ENCODE data around the gene CLVS2.

Gene CLVS2, protein sequence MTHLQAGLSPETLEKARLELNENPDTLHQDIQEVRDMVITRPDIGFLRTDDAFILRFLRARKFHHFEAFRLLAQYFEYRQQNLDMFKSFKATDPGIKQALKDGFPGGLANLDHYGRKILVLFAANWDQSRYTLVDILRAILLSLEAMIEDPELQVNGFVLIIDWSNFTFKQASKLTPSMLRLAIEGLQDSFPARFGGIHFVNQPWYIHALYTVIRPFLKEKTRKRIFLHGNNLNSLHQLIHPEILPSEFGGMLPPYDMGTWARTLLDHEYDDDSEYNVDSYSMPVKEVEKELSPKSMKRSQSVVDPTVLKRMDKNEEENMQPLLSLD

DNA sequence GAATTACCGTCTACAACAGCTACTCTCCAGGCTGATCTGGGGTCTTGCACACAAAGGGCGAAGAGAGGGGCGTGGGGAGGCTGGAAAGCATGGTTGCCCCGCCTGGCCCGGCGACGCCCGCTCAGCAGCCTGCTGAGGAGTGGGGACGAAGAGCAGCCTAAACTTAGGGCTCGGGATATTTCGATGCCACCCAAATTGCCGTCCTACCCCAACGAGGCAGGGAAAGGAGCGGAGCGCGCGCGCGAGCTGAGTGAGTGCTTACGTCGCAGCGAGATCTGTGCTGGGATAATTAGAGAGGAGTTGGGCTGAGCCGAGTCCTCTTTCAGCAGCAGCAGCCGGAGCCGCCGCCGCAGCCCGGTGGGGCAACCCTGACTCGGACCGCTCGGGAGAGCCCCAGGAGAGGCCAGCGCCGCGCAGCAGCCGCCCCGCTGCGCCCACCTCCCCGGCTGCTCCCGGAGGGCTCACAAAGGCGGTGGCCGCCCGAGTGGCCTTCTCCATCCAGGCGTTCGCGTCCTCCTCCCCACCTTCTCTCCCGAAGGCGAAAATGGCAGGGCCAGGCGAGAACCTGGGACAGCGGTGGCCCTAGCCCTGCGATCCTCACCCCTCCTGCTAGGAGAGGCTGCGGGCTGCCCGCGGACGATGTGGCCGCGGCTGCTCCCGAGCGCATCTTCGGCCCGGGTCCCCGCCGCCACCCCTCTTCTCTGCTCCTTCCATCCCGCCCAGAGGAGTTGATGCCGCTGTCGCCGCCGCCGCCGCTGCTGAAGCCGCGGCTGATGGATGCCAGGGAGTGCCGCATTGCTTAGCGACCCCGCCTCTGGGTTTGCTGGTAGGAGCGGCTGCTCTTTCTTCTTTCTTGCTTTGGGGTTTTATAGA lies at the start of gene CLVS2:
Gene CLVS2 (plus strand): TSS at position 315 of the 873 bp plus-strand sequence. CDS start 1,543 bp downstream, outside the sequence.
- no peak for DNase-seq

DNA sequence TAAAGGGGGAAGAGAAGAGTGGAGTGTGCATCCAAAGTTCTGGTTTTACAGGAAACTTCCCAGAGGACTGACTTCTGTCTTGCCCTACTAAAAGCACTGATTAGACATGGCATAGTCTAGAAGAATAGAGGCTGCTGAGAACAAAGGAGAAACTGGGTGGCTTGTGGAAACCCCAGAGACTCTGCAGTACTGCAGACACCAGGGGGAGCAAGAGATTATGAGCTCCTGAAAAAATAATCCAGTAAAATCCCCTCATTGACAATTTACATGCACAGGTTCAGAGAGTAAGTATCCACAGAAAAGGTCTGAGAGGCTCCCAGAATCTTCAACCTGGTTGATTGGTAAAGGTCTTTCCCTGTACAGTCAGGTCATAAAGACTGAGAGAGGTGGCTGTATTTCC lies 48.7 kb upstream of the CLVS2 start:
- no peak for DNase-seq

DNA sequence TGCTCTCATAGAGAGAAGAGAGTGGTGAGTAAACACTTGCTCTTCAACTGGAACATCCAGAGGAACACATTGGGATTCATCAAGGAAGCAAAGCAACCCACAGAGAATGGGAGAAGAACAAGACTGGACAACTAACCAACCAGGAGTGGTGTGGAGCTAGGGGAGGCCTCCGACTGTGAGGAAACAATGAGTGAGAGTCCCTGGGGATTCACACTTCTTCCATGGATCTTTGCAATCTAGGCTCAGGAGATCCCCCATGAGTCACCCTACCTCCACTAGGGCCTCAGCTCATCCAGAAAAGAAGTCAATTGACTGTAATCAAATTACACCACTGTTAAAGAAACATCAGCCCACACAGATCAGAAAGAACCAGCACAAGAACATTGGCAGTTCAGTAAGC lies 42.3 kb upstream of the CLVS2 start:
- DNase-seq, result no peak

DNA sequence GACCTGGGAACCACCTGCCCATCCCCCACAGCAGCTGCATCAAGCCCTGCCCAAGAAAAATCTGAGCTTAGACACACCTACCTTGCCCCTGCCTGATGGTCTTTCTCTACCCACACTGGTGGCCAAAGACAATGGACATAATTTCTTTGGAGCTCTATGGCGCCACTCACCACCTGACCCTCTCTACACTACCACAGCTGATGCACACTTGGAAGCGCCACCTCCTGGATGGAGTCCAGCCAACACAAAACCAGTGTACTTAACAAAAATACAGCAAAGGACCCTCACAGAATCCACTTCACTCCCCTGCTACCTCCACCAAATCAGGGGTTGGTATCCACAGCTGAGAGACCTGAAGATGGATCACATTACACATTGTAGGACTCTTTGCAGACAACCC lies 39.7 kb upstream of the CLVS2 start:
- no peak for DNase-seq

DNA sequence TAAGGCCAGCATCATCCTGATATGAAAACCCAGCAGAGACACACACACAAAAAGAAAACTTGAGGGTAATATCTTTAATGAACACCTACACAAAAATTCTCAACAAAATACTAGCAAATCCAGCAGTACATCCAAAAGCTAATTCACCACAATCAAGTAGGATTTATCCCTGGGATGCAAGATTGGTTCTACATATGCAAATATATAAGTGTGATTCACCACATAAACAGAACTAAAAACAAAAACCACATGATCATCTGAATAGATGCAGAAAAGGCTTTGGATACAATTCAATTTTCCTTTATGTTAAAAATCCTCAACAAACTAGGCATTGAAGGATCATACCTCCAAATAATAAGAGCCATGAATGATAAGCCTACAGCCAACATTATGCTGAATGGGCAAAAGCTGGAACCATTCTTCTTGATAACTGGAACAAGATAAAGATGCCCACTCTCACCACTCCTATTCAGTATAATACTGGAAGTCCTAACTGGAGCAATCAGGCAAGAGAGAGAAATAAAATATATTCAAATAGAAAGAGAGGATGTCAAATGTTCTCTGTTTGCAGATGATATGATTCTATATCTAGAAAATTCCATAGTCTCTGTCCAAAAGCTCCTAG lies 33.9 kb upstream of the CLVS2 start:
- no peak for DNase-seq

DNA sequence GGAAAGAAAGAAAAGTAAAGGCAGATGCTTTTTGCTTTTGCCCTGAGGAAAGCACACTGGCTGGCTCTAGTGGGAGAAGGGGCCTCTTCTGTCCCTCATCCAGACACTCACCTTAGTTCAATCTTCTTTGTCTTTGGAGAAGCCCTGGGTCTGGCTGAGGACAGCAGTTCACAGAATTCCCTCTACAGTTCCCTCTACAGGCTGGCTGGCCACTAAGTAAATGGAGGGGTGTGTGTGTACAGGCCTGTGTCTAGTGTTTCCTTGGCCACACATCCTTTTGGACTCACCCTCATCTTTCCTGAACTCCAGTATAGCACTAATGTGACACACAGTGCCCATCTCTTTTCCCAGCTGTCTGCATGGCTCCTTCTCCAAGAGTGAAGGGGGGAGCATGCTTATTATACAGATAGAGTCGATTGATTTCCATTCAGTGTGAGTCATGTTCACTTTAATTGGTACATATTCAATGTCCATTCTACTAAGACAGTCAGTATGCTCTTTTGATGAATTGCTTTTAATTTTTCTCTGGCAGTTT lies 26.0 kb upstream of the CLVS2 start:
- DNase-seq, result no peak

DNA sequence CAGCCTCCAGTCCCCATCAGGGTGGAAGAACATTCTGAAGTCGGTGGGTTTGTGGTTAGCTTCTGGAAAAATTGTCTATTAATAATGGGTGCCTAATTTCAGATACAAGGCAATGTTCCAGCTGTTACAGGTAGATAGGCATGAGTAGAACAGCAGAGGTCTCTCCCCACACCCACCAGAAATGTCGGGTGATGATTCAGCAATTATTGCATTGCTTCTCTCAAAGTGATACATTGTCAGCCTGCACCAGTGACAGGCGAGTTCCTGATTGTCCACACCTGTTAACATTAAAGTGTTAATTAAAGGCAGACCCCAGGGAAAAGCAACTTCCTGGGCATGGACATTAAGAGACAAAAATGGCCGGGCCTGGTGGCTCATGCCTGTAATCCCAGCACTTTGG lies 18.9 kb upstream of the CLVS2 start:
- no peak for DNase-seq

DNA sequence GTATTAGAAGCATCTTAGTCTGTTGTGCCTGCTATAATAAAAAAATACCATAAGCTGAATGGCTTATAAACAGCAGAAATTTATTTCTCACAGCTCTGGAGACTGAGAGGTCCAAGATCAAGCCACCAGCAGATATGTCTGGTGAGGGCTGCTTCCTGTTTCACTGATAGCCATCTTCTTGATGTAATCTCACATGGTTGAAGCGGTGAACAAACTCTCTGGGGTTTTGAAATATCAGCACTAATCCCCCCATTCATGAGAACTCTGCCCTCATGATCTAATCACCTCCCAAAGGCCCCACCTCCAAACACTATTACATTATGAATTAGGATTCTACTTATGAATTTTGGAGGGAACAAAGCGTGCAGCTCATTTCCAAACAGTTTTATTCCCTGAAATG lies 11.6 kb upstream of the CLVS2 start:
- DNase-seq, result no peak

DNA sequence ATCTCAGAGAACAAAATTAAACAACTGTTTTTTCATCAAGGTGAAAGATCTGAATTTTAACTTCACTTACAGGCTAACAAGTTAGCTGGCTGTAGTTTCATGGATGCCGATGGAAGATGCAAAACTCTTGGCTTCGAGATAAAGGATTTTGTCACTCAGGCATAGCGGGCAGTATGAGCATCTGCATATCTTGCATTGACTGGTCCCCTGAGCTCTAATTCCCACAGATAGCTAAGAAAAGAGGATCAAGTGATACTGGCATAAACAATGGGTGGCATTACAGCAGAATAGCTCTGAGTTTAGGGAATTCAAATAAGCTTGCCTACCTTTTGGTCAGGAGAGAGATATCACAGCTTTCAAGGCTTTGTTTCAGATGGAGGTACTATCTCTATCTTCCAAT lies 1.8 kb upstream of the CLVS2 start:
- DNase-seq, result no peak

DNA sequence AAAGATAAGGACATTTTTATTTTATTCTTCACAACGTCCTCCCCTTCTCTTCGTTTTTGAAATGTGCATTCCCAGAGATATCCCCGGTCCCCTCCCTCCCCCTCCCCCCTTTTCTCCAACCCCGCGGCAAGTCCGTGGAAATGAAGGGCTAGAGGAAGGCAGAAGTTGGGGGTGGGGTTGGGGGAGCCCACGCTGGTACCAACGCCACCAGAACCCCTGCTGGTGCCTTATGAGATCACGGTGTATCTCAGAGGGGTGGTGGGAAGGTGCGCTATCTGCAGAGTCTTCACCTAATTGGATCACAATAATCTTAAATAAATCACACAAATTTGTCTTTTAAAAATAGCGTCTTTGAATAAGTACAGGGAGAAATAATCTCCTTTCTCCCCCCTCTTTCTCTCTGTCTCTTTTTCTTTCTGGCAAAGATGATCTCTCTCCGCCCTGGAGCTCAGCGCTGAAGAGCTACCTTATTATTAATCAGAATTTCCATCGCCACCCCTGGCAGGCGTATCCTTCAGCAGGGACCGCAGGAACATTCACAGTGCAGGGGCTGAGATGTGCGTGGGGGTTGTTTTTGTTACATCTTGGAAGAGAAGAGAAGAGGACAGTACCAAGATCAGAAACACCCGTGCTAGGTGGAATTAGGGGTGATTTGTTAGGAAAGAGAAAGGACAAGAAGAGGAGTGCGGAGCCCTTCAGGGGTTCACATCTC lies 915 bp downstream of the CLVS2 start:
- no peak for DNase-seq

DNA sequence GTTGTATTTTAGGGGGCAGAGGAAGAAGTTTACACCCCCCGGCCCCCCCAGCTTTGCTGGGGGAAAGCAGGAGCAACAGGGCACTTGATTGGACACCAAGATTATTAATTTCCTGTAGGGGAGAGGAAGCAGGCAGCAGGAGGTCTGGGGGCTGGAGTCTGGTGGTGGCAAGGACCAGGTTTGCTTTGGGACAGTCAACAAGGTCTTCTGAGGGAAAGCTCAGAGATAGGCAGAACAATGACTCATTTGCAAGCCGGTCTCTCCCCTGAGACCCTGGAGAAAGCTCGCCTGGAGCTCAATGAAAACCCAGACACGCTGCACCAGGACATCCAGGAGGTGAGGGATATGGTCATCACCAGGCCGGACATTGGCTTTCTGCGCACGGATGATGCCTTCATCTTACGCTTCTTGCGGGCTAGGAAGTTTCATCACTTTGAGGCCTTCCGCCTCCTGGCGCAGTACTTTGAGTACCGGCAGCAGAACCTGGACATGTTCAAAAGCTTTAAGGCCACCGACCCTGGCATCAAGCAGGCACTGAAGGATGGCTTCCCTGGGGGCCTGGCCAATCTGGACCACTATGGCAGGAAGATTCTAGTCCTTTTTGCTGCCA lies 1.6 kb downstream of the CLVS2 start:
- no peak for DNase-seq

DNA sequence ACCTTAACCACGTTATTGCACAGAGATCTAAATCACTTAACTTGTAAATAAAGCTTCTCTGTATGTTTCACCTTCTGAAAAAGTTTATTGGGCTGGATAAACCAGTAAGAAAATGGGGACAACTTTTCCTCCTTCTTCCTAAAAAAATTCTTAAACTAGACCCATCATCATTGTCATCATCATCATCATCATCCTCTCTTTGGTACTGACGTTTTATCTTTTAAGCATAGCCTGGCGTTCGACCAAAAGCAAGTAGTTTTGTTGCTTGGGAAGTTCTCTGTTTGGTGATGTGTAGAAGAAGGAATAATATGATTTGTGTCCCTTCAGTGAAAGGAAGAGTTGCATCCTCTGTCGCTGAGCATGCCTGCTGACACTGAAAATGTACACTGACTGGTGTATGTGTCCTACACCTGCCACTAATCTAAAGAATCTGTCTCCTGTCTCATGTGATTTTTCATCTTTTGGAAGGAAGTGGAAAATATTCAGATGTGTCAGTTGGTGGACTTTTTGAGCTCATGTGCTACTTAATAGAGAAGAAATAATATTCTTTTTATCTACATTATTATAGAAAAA lies 2.5 kb downstream of the CLVS2 start:
- DNase-seq, result no peak

DNA sequence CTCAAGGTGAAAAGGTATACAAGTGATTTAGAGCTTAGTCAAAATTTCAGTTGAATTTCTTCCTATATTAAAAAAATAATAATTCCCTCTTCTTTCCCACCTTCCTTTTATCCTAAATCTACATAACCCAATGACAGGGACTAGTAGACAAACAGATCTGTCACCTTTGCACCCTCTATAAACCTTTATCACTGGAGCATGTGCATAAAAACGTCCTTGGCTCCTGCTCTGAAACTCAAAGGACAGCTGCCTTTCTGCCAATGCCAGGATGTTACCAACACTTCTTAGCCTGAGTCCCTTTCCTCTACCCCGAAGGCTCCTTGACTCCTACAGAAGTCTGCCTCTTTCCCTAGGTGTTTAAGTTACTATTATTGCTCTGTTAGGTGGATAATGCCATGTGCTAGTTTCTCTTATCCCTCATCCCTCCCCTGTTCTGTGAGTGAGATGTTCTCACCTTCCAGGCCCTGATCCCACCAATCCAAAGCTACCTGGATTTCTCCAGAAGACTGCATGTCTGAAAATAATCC lies 4.3 kb downstream of the CLVS2 start:
- DNase-seq, result no peak

DNA sequence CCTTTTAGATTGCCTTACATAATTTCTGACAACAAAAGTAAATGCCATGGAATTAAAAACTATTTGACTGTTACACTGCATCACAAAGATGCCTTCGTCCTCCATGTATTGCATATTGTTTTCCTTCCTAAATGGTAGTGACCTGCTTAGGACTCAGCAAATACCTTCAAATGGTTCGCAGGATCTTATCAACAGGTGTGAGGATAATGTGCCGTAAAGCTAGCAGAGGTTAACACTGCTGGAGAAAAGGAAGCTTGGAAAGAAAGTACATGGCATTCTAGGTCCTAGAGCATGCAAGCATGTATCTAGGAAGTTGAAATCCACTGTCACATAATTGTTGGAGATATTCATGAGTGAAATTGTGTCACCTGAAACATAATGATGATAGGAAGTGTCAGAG lies 5.5 kb downstream of the CLVS2 start:
- no peak for DNase-seq

DNA sequence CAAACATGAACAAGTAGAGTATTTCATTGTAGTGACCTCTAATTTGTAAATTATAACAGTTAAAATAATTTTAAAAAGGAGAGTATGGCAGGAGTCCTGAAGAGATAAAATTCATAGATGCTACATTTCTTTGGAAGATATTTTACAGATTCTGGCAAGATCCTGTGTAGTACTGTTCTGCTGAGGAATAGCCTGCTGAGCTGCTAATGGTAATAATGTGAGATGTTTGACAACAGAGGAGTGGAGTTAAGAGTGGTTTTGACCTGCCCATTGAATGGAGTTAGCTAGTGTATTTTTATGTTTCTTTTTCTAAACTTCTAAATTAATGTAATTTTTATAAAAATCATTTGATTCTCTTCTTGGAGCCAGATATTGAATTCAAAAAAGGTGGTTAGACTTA lies 11.8 kb downstream of the CLVS2 start:
- DNase-seq, result no peak

DNA sequence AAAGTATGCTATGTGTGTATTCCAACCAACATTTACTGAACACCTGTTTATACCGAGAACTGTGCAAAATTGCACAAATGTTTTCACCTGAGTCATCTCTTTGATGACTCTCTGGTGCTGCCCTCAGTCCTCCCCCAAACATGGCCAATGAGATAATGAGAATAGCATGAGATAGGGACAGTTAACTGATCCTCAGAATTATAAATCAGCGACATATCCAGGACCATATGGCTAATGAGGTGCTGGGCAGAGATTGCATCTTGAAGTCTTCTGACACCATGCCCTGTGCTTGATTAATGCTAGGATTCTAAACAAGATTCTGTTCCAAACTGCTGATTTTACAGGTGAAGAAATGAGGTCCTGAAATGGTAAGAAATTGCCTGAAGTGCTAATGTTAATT lies 13.0 kb downstream of the CLVS2 start:
- DNase-seq, result no peak

DNA sequence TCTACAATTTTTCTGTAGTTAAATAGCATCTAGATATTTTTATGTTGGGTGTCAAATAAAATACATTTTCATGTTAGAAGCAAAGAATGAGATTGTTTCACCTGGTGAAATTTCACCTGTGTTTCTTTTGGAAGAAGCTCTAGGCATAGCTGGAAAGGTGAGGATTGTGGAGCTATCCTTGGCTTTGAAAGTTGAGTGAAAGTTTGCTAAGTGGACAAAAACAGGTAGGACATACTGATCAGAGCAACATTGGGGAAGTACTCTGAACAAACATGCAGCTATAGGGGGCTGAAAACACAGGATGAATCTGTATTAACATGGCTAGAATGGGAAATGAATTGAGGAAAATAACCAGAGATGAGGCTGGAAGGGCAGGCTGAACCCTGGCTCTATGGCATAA lies 18.8 kb downstream of the CLVS2 start:
- DNase-seq, result no peak

DNA sequence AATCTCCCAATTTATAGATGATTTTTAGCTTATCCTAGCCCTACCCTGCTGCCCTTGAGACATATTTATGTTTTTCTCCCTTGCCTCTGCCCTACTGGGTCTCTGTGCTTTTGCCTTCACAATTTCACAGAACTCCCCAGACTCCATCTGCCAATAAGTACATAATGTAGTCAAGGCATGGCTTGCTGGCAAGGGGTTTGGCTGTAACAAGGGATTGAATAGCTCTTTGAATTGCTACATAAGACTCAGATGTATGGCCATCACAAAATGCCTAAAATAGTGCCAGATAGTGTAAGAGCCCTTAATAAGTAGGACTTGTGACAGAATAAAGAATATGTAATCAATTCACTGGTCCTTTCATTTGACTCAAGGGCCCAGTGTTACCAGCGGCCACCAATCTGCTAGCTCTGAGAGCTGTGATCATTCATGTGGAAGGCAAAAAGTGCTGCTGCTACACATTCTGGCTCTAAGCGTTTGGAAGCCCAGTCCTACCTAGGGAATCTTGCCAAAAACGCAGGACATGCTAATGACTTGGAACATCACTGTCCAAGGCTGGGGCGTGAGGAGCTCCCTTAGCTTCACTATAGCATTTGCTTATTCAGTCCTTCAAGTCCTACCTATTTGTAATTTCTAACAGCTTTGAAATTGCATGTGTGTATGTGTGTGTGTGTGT lies 20.5 kb downstream of the CLVS2 start:
- no peak for DNase-seq

DNA sequence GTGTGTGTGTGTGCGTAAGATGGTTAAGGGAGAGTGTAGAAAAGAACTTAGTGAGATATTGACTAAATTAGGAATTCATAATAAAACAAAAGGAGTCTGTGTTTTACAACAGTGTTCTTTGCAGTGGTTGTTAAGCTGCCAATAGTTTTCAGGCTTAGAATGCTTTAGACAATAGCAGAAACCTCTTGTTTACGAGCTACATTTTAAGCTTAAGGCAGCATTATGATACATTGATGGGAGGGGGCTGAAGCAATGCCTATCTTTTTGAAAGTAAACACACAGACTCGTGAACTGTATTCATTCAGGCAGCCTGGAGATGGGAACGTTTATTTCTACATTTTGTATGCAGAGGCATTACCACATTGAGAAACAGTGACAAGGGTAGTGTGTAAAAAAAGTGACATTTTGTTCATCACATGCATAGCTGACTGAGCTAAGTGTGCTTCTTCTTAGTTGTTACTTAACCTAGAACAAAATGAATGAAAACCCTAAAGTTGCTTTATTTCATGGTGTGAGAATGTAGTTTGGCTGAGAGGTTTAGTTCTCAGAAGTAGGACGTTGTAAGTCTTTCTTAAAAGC lies 21.2 kb downstream of the CLVS2 start:
- no peak for DNase-seq

DNA sequence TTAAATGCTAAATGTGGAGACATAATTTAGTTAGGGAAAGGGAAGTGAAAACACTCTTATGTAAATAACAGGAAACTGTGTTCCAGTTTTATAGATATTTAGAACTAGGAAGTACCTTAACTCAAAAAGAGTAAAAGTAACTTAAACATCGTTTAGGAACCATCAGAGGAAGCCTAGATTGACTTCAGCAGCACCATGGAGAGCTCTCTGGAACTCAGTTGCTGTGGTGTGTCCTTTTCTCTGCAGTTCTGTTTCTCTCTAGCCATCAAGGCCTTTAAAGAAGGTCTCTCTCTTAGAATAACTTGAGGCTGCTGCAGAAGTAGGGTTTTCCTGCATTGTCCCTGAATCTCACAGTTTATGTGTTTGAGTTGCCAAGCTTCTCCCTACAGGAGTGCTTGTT lies 26.9 kb downstream of the CLVS2 start:
- no peak for DNase-seq

DNA sequence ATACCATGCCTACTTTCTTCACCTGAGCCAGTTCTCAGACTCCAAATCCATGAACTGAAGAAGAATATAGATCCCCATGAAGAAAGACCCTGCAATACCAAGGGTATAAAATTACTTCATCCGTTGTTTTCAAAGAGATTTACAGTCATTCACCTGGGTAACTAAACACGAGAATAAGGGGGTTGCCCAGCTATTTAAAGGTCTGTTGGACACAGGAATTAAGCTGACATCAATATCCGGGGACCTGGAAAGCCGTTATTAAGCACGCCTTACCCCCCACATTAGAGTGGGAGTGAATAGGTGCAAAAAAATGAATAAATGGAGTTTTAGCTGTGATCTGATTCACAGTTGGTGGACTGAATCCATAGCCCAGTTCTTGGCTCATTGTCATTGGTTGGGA lies 28.9 kb downstream of the CLVS2 start:
- DNase-seq, result no peak
